H9 (cell line): ENCODE measurements around the gene OR52K2. TPM values are rescaled to one million over a fixed set of nuclear protein-coding genes. Genes with fewer than 3 reads are reported as not detected.
"Not testable (repeated sequence)": the region's sequence is repeated elsewhere in the genome, so short reads cannot be mapped to it uniquely, and the experiment has no call there.

ENCODE experiments used
- DNase-seq: peaks from one replicate; pipeline ENCODE4 v3.0.0-alpha.2; 2017
- H2AFZ ChIP-seq: one replicate; pipeline ENCODE4 v1.6.1; 2013; ENCODE audit warnings: mild to moderate bottlenecking, low read length, control low read depth, moderate library complexity
- H2AK5ac ChIP-seq: 2 replicates; pipeline ENCODE4 v1.6.1; 2013; ENCODE audit warnings: low read length, control low read depth, mixed read lengths; ENCODE audit not compliant: insufficient read length
- H2BK120ac ChIP-seq: one replicate; pipeline ENCODE4 v1.6.1; 2013; ENCODE audit warnings: low read depth, mild to moderate bottlenecking, low read length, control low read depth, inconsistent platforms; ENCODE audit not compliant: poor library complexity, severe bottlenecking
- H2BK12ac ChIP-seq: 2 replicates; pipeline ENCODE4 v1.6.1; 2013; ENCODE audit warnings: low read length, control low read depth, mixed read lengths, low read depth; ENCODE audit not compliant: insufficient read length
- H2BK15ac ChIP-seq: 2 replicates; pipeline ENCODE4 v1.6.1; 2013; ENCODE audit warnings: low read depth, low read length, control low read depth
- H2BK20ac ChIP-seq: one replicate; pipeline ENCODE4 v1.6.1; 2013; ENCODE audit warnings: low read depth, mild to moderate bottlenecking, low read length, control low read depth, inconsistent platforms; ENCODE audit not compliant: poor library complexity, severe bottlenecking
- H2BK5ac ChIP-seq: 2 replicates; pipeline ENCODE4 v1.6.1; 2013; ENCODE audit warnings: low read length, control low read depth, mixed read lengths; ENCODE audit not compliant: insufficient read length
- H3K14ac ChIP-seq: 2 replicates; pipeline ENCODE4 v1.6.1; 2013; ENCODE audit warnings: low read length, control low read depth; ENCODE audit not compliant: insufficient read depth
- H3K18ac ChIP-seq: 2 replicates; pipeline ENCODE4 v1.6.1; 2013; ENCODE audit warnings: low read depth, mild to moderate bottlenecking, mixed read lengths, low read length, control low read depth; ENCODE audit not compliant: insufficient read length
- H3K23ac ChIP-seq: 2 replicates; pipeline ENCODE4 v1.6.1; 2013; ENCODE audit warnings: low read length, control low read depth, mixed read lengths, low read depth; ENCODE audit not compliant: insufficient read length
- H3K23me2 ChIP-seq: 2 replicates; pipeline ENCODE4 v1.6.1; 2013; ENCODE audit warnings: low read depth, mild to moderate bottlenecking, mixed read lengths, low read length, control low read depth; ENCODE audit not compliant: insufficient read length, poor library complexity, severe bottlenecking
- H3K27ac ChIP-seq: 2 replicates; pipeline ENCODE4 v1.5.1; 2013; ENCODE audit warnings: low read length, control low read depth, mixed read lengths, low read depth; ENCODE audit not compliant: insufficient read length
- H3K27me3 ChIP-seq: 2 replicates; pipeline ENCODE4 v1.6.1; 2013; ENCODE audit warnings: low read length, control low read depth, inconsistent platforms; ENCODE audit not compliant: insufficient read depth
- H3K4ac ChIP-seq: 2 replicates; pipeline ENCODE4 v1.6.1; 2013; ENCODE audit warnings: low read depth, mild to moderate bottlenecking, control low read depth, inconsistent platforms, low read length, moderate library complexity
- H3K4me1 ChIP-seq: 2 replicates; pipeline ENCODE4 v1.6.1; 2013; ENCODE audit warnings: low read length, control low read depth, inconsistent platforms; ENCODE audit not compliant: insufficient read depth
- H3K4me2 ChIP-seq: 2 replicates; pipeline ENCODE4 v1.6.1; 2013; ENCODE audit warnings: low read length, control low read depth, mixed read lengths; ENCODE audit not compliant: insufficient read length, insufficient read depth
- H3K56ac ChIP-seq: 2 replicates; pipeline ENCODE4 v1.6.1; 2013; ENCODE audit warnings: low read depth, mild to moderate bottlenecking, mixed read lengths, low read length, control low read depth; ENCODE audit not compliant: insufficient read length
- H3K79me1 ChIP-seq: 2 replicates; pipeline ENCODE4 v1.6.1; 2013; ENCODE audit warnings: low read depth, mild to moderate bottlenecking, moderate library complexity, low read length, control low read depth, inconsistent platforms; ENCODE audit not compliant: insufficient read depth, poor library complexity, severe bottlenecking
- H3K79me2 ChIP-seq: 2 replicates; pipeline ENCODE4 v1.6.1; 2013; ENCODE audit warnings: low read length, control low read depth, inconsistent platforms; ENCODE audit not compliant: insufficient read depth
- H3K9ac ChIP-seq: 2 replicates; pipeline ENCODE4 v1.6.1; 2013; ENCODE audit warnings: low read length, control low read depth, mixed read lengths; ENCODE audit not compliant: insufficient read length; ENCODE audit errors: extremely low read depth
- H3K9me3 ChIP-seq: one replicate; pipeline ENCODE4 v1.6.1; 2013; ENCODE audit warnings: low read depth, low read length, inconsistent platforms; ENCODE audit not compliant: control insufficient read depth
- H3T11ph ChIP-seq: one replicate; pipeline ENCODE4 v1.6.1; 2013; ENCODE audit warnings: mild to moderate bottlenecking, low read length, control low read depth, inconsistent platforms
- H4K20me1 ChIP-seq: one replicate; pipeline ENCODE4 v1.6.1; 2013; ENCODE audit not compliant: control insufficient read depth, insufficient read length, insufficient read depth
- H4K5ac ChIP-seq: 2 replicates; pipeline ENCODE4 v1.6.1; 2013; ENCODE audit warnings: low read depth, mild to moderate bottlenecking, mixed read lengths, low read length, control low read depth; ENCODE audit not compliant: insufficient read length
- H4K8ac ChIP-seq: replicated peaks from 2 replicates; pipeline ENCODE4 v1.6.1; 2013; ENCODE audit warnings: low read length, control low read depth, mixed read lengths, low read depth; ENCODE audit not compliant: insufficient read length
- H4K91ac ChIP-seq: 2 replicates; pipeline ENCODE4 v1.6.1; 2013; ENCODE audit warnings: low read depth, mild to moderate bottlenecking, moderate library complexity, mixed read lengths, low read length, control low read depth; ENCODE audit not compliant: insufficient read length
- H3K27ac Mint-ChIP-seq, 3 experiments: 2 replicates in 2 of 3; 3 replicates in 1 of 3; pipeline ENCODE4 v1.8.0; 2020 to 2021; ENCODE audit warnings: mixed read lengths in 3 of 3, mild to moderate bottlenecking in 1 of 3, moderate library complexity in 1 of 3
- H3K27me3 Mint-ChIP-seq: 2 replicates; pipeline ENCODE4 v1.8.0; 2021; ENCODE audit warnings: low read depth, mild to moderate bottlenecking, moderate library complexity, mixed read lengths
- H3K36me3 Mint-ChIP-seq, 3 experiments: 2 replicates in 2 of 3; 3 replicates in 1 of 3; pipeline ENCODE4 v1.8.0; 2020 to 2021; ENCODE audit warnings: low read depth in 3 of 3, mixed read lengths in 3 of 3; ENCODE audit not compliant: insufficient read depth in 1 of 3
- H3K4me1 Mint-ChIP-seq, 2 experiments: 2 replicates each; pipeline ENCODE4 v1.8.0; 2020; ENCODE audit warnings: mixed read lengths in 2 of 2
- H3K4me3 Mint-ChIP-seq, 2 experiments: 2 replicates in 1 of 2; 3 replicates in 1 of 2; pipeline ENCODE4 v1.8.0; 2020 to 2021; ENCODE audit warnings: mild to moderate bottlenecking in 2 of 2, mixed read lengths in 2 of 2, moderate library complexity in 1 of 2
- H3K9me3 Mint-ChIP-seq, 2 experiments: 2 replicates in 1 of 2; 3 replicates in 1 of 2; pipeline ENCODE4 v1.8.0; 2020; ENCODE audit warnings: mild to moderate bottlenecking in 2 of 2, mixed read lengths in 2 of 2, moderate library complexity in 1 of 2
- WGBS: extraction: QIAGEN DNeasy Blood & Tissue Kit; methylation state at CpG from one replicate; pipeline ENCODE4 v1.1.7; 2013; ENCODE audit warnings: missing lambda C conversion rate, low lambda C conversion rate, mixed read lengths; ENCODE audit not compliant: insufficient read length; ENCODE audit errors: extremely low coverage; 5-methylcytosine and 5-hydroxymethylcytosine counted together
- total RNA-seq: library from RNA; stranded (reverse); gene quantifications from 2 replicates; pipeline ENCODE4 v1.2.1, GENCODE V29; 2021
- TF ChIP-seq, protein P1 (sequence below): fragments of 200-600 bp; sonication (generic); conservative IDR thresholded peaks from 3 replicates; pipeline ENCODE4 v1.8.0; 2021; ENCODE audit warnings: antibody characterized with exemption, mild to moderate bottlenecking

OR52K2 gene
- total RNA-seq, 1 experiment from 2014 or later, result not detected

DNA sequence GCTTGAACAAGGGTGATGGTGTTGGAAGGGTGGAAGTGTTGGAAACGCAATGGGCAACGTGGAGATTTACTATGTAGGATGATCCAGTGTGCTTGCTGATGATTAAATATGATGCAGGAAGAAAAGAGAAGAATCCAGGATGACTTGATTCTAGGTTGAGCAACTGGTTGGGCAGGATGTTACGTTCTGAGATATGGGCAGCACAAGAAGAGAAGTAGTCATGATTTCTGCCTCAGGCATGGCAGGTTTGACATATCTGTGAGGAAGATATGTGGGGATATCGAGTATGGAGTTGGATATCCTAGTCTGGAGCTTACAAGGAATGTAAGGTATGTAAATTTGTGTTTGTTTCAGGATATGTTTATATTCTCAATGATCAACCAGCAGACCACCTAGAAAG, 35.2 kb downstream of the OR52K2 start:
- no peak overlapping the region for H3K23ac ChIP-seq
- H3T11ph ChIP-seq, result no peak overlapping the region
- no peak overlapping the region for H2BK120ac ChIP-seq
- no peak overlapping the region for H3K27ac ChIP-seq
- WGBS, result no CpG with 5 or more reads among the region's 4 CpGs
- H2BK20ac ChIP-seq, result no peak overlapping the region
- H3K79me2 ChIP-seq, result no peaks in the 10 kb centered on the region
- no peak overlapping the region for H4K5ac ChIP-seq
- TF ChIP-seq, protein P1, sequence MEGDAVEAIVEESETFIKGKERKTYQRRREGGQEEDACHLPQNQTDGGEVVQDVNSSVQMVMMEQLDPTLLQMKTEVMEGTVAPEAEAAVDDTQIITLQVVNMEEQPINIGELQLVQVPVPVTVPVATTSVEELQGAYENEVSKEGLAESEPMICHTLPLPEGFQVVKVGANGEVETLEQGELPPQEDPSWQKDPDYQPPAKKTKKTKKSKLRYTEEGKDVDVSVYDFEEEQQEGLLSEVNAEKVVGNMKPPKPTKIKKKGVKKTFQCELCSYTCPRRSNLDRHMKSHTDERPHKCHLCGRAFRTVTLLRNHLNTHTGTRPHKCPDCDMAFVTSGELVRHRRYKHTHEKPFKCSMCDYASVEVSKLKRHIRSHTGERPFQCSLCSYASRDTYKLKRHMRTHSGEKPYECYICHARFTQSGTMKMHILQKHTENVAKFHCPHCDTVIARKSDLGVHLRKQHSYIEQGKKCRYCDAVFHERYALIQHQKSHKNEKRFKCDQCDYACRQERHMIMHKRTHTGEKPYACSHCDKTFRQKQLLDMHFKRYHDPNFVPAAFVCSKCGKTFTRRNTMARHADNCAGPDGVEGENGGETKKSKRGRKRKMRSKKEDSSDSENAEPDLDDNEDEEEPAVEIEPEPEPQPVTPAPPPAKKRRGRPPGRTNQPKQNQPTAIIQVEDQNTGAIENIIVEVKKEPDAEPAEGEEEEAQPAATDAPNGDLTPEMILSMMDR, result no peak
- no peaks in the 10 kb centered on the region for H3K27me3 ChIP-seq
- no peaks in the 10 kb centered on the region for H4K20me1 ChIP-seq
- Mint-ChIP-seq H3K4me1 (peaks cover 6 to 10% of the 10 kb centered on the region in 2 experiments), H3K27me3 (no peaks in the 10 kb centered on the region; the same call in 1 of the 2 replicates), H3K9me3 (no peaks in the 10 kb centered on the region), H3K4me3 (no peak overlapping the region), H3K36me3 (no peaks in the 10 kb centered on the region), H3K27ac (no peak overlapping the region)
- H3K18ac ChIP-seq, result no peak overlapping the region
- no peak overlapping the region for H3K4ac ChIP-seq
- H2BK5ac ChIP-seq, result no peak overlapping the region
- no peak overlapping the region for H4K8ac ChIP-seq
- no peak overlapping the region for H4K91ac ChIP-seq
- no peak overlapping the region for H3K9ac ChIP-seq
- H3K23me2 ChIP-seq, result no peaks in the 10 kb centered on the region
- no peak overlapping the region for H3K56ac ChIP-seq
- no peak overlapping the region for H2AK5ac ChIP-seq
- DNase-seq, result no peak
- no peaks in the 10 kb centered on the region; the same call in 1 of the 2 replicates for H3K4me1 ChIP-seq
- H2AFZ ChIP-seq, result no peak overlapping the region
- no peak overlapping the region for H3K14ac ChIP-seq
- no peaks in the 10 kb centered on the region for H3K79me1 ChIP-seq
- H2BK12ac ChIP-seq, result no peak overlapping the region
- no peak overlapping the region for H3K4me2 ChIP-seq
- no peak overlapping the region for H2BK15ac ChIP-seq
- no peaks in the 10 kb centered on the region for H3K9me3 ChIP-seq

DNA sequence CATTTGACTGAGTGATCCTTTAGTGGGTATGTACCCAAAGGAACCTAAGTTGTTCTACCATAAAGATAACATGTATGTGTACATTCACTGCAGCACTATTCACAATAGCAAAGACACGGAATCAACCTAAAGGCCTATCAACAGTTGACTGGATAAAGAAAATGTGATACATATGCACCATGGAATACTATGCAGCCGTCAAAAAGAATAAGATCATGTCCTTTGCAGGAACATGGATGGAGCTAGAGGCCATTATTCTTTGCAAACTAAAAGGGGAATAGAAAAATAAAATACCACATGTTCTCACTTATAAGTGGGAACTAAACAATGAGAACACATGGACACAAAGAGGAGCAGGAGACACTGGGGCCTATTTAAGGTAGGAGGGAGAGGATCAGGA, 42.3 kb downstream of the OR52K2 start:
- H2BK20ac ChIP-seq, H3K27me3 Mint-ChIP-seq, H3K9ac ChIP-seq, H3K18ac ChIP-seq, DNase-seq, H3K14ac ChIP-seq, H4K5ac ChIP-seq, H3K27me3 ChIP-seq, H3K9me3 Mint-ChIP-seq, H3K56ac ChIP-seq, H3K36me3 Mint-ChIP-seq, H2BK120ac ChIP-seq, H4K8ac ChIP-seq, H3K27ac Mint-ChIP-seq, H4K20me1 ChIP-seq, H4K91ac ChIP-seq, H3K23me2 ChIP-seq, H2AK5ac ChIP-seq, H2AFZ ChIP-seq, H3K4me2 ChIP-seq, H3T11ph ChIP-seq, H3K4ac ChIP-seq, H3K9me3 ChIP-seq, H3K27ac ChIP-seq, H3K23ac ChIP-seq, H3K79me1 ChIP-seq, H3K4me1 ChIP-seq, H2BK5ac ChIP-seq, H3K79me2 ChIP-seq, H2BK12ac ChIP-seq, H2BK15ac ChIP-seq, H3K4me1 Mint-ChIP-seq, H3K4me3 Mint-ChIP-seq: not testable (repeated sequence)
- WGBS, result no CpG with 5 or more reads among the region's 2 CpGs
